B cell (primary cell): ENCODE data around the gene PDZRN4.

Experiments used
- CTCF ChIP-seq: fragments of 200-600 bp; IDR thresholded peaks from one replicate; pipeline ENCODE4 v1.8.0; 2022; ENCODE audit warnings: antibody characterized with exemption, mild to moderate bottlenecking
- EZH2 ChIP-seq: IDR thresholded peaks from 2 replicates; pipeline ENCODE4 v1.6.1; 2012; ENCODE audit warnings: borderline replicate concordance, low read depth, mild to moderate bottlenecking, moderate library complexity, low read length; ENCODE audit not compliant: insufficient read depth, poor library complexity, severe bottlenecking

GRCh38 chr12:41438854-41439541, 250.9 kb downstream of the PDZRN4 start:
- TF ChIP-seq CTCF, result no peak
- no peak for TF ChIP-seq EZH2
